Astrocyte of the cerebellum (primary cell): ENCODE data around the gene TOGARAM2.
"Not testable (repeated sequence)": the region's sequence is repeated elsewhere in the genome, so short reads cannot be mapped to it uniquely, and the experiment has no call there.

Experiments
- DNase-seq: peaks from one replicate; pipeline ENCODE4 v3.0.0-alpha.2; 2011; ENCODE audit warnings: low read depth
- H3K4me3 ChIP-seq: 2 replicates; pipeline ENCODE4 v1.5.1; 2011; ENCODE audit warnings: mild to moderate bottlenecking, low read depth, low read length, moderate library complexity
- CTCF ChIP-seq: IDR thresholded peaks from 2 replicates; pipeline ENCODE4 v1.5.1; 2012; ENCODE audit warnings: low read length, low read depth, moderate library complexity, mild to moderate bottlenecking; ENCODE audit errors: missing control alignments
- in situ Hi-C: cut with HindIII; loops from 2 replicates; pipeline ENCODE4 v1.10.0; 2017; ENCODE audit warnings: low sequenced_read_pairs

Gene TOGARAM2

GRCh38 chr2:29074411-29074810, 93.3 kb downstream of the TOGARAM2 start, which contains the start of gene PCARE:
PCARE (minus strand) TSS chr2:29074523; CDS start chr2:29074261, 262 bp downstream.
- no peak within 1 kb of the TSS for H3K4me3 ChIP-seq
- DNase-seq = no peak
- in situ Hi-C loops = no loop called here
- no peak for TF ChIP-seq CTCF

- no peak overlapping the region for H3K4me3 ChIP-seq
- no peak for DNase-seq
- no peak for TF ChIP-seq CTCF
- in situ Hi-C loops = no loop called here
Observed at GRCh38 chr2:29075894-29076705, 95.0 kb downstream of the TOGARAM2 start.

- in situ Hi-C loops = no loop called here
- no peak for TF ChIP-seq CTCF
- no peak overlapping the region for H3K4me3 ChIP-seq
- DNase-seq = no peak
Observed at GRCh38 chr2:29079887-29080286, 98.8 kb downstream of the TOGARAM2 start.

GRCh38 chr2:29080886-29081743, 100.0 kb downstream of the TOGARAM2 start:
- no peak for TF ChIP-seq CTCF
- no peak overlapping the region for H3K4me3 ChIP-seq
- in situ Hi-C loops = no loop called here
- DNase-seq = no peak

GRCh38 chr2:29082804-29083495, 101.9 kb downstream of the TOGARAM2 start:
- DNase-seq = no peak
- TF ChIP-seq CTCF = no peak
- in situ Hi-C loops = no loop called here
- no peak overlapping the region for H3K4me3 ChIP-seq

- TF ChIP-seq CTCF = no peak
- no peak overlapping the region for H3K4me3 ChIP-seq
- in situ Hi-C loops = no loop called here
- no peak for DNase-seq
Observed at GRCh38 chr2:29084554-29084953, 103.5 kb downstream of the TOGARAM2 start.

GRCh38 chr2:29090311-29090710, 109.2 kb downstream of the TOGARAM2 start:
- H3K4me3 ChIP-seq, DNase-seq, in situ Hi-C loops: not testable (repeated sequence)
